HepG2 (cell line): ENCODE results near the gene SPTBN5.

Experiments
- PCBP1 ChIP-seq: fragments of 200-400 bp; formaldehyde crosslinking; IDR thresholded peaks from 2 replicates; pipeline ENCODE4 v1.6.1; 2017; ENCODE audit warnings: mild to moderate bottlenecking, low read depth, low read length, borderline replicate concordance
- POLR2A ChIP-seq, 2 experiments: IDR thresholded peaks; 2 replicates each; pipeline ENCODE4 v1.6.1; 2011; ENCODE audit warnings: low read depth in 2 of 2, low read length in 2 of 2, mild to moderate bottlenecking in 1 of 2, moderate library complexity in 1 of 2; ENCODE audit not compliant: insufficient read depth in 1 of 2
- SOX6 ChIP-seq, 2 experiments: fragments of 450-650 bp in 1 of 2; sonication (generic) in 1 of 2; formaldehyde crosslinking in 1 of 2; IDR thresholded peaks; 2 replicates each; pipeline versions ENCODE4 v1.4.0 to v1.6.1; 2017 to 2020; ENCODE audit warnings: antibody characterized with exemption in 1 of 2, mild to moderate bottlenecking in 1 of 2, missing genetic modification reagents in 1 of 2
- SP4 ChIP-seq: sonication (generic); formaldehyde crosslinking; IDR thresholded peaks from 2 replicates; pipeline ENCODE4 v1.8.1; 2023; ENCODE audit warnings: mild to moderate bottlenecking, missing genetic modification reagents
- ZMYM3 ChIP-seq: sonication (generic); formaldehyde crosslinking; IDR thresholded peaks from 2 replicates; pipeline ENCODE4 v1.5.1; 2020; ENCODE audit warnings: mild to moderate bottlenecking, missing genetic modification reagents
- ZNF224 ChIP-seq: sonication (generic); formaldehyde crosslinking; IDR thresholded peaks from 2 replicates; pipeline ENCODE4 v1.5.0; 2020; ENCODE audit warnings: mild to moderate bottlenecking, missing genetic modification reagents
- ZNF292 ChIP-seq: sonication (generic); formaldehyde crosslinking; IDR thresholded peaks from 2 replicates; pipeline ENCODE4 v1.8.1; 2022; ENCODE audit warnings: mild to moderate bottlenecking, low read depth, missing genetic modification reagents, borderline replicate concordance

DNA sequence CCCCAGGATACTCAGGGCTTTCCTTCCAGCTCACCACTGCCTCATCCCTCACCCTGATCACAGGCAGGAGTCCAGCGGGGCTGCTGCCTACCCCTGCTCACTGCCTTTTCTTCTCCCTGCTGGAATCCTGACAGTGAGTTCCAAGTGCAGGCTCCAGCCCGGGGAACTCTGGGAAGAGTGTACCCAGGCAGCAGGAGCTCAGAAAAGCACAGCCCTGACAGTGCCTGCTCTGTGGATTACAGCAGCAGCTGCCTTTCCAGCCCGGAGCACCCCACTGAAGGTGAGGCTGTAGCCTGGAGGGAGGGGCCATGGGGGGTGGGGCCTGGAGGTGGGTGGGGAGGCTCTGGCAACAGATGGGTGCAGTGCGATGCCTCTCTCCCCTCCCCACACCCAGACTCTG lies 72.0 kb downstream of the SPTBN5 start:
- no peak for TF ChIP-seq POLR2A (IDR thresholded peaks at IDR 0.05; ENCODE audit: insufficient read depth in 1 of 2, low read depth in 2 of 2, low read length in 2 of 2)
- no peak for TF ChIP-seq ZNF292
- TF ChIP-seq ZMYM3: no peak
- TF ChIP-seq PCBP1: no peak
- no peak for TF ChIP-seq SOX6 (IDR thresholded peaks at IDR 0.05)
- no peak for TF ChIP-seq SOX6 (CRISPR knock-in tag; IDR thresholded peaks at IDR 0.05)
- no peak for TF ChIP-seq ZNF224
- no peak for TF ChIP-seq SP4 (CRISPR knock-in tag)
